Muscle of arm (tissue), 14 donors: ENCODE measurements around the gene SLC26A11. TPM values are rescaled to one million over a fixed set of nuclear protein-coding genes. Genes with fewer than 3 reads are reported as not detected.

Experiments
- DNase-seq: peaks from one replicate; pipeline ENCODE4 v3.0.0-alpha.2; 2013
- long read RNA-seq, 11 donors: transcript quantifications; one replicate each; lab custom pipeline, GENCODE V29; 2026
- polyA plus RNA-seq, 12 donors: library from polyadenylated mRNA; unstranded; fragments of 120-200 nt; gene quantifications; one replicate each; pipeline ENCODE4 v1.2.1, GENCODE V29; 2013; ENCODE audit not compliant: insufficient read length in 12 of 12

The SLC26A11 gene
- 10 to 100 TPM in 3 of 12 donors, 1 to 10 TPM in 8, not detected in 1; 6.3 to 16.7 (median 8.8) TPM for polyA plus RNA-seq
- long read RNA-seq, donor 1, partial matches to known transcripts: 7 of 8 reads
- long read RNA-seq, donor 1, other reads (novel, unspliced or antisense): 0 of 8 reads
- long read RNA-seq, donor 2, partial matches to known transcripts: 0 of 1 reads
- long read RNA-seq, donor 2, other reads (novel, unspliced or antisense): 0 of 1 reads
- long read RNA-seq, donor 3, partial matches to known transcripts: 0 of 1 reads
- long read RNA-seq, donor 3, other reads (novel, unspliced or antisense): 0 of 1 reads
- long read RNA-seq, donor 4: 0 reads
- long read RNA-seq, donor 5, partial matches to known transcripts: 0 of 2 reads
- long read RNA-seq, donor 5, other reads (novel, unspliced or antisense): 0 of 2 reads
- long read RNA-seq, donor 6: 0 reads
- long read RNA-seq, donor 7, partial matches to known transcripts: 0 of 1 reads
- long read RNA-seq, donor 7, other reads (novel, unspliced or antisense): 0 of 1 reads
- long read RNA-seq, donor 8, partial matches to known transcripts: 0 of 2 reads
- long read RNA-seq, donor 8, other reads (novel, unspliced or antisense): 0 of 2 reads
- long read RNA-seq, donor 9, partial matches to known transcripts: 0 of 2 reads
- long read RNA-seq, donor 9, other reads (novel, unspliced or antisense): 0 of 2 reads
- long read RNA-seq, donor 10, partial matches to known transcripts: 0 of 1 reads
- long read RNA-seq, donor 10, other reads (novel, unspliced or antisense): 0 of 1 reads
- long read RNA-seq, donor 11: 0 reads

GRCh38 chr17:80220054-80220735, at the start of gene SLC26A11, which contains the start of gene SGSH:
Gene SLC26A11 (plus strand): TSS chr17:80220427. CDS start chr17:80221561, 1,134 bp downstream.
Gene SGSH (minus strand): TSS chr17:80220333. CDS start chr17:80220313, 20 bp downstream.
- peak; percentile 52 for DNase-seq

GRCh38 chr17:80171681-80172080, 48.5 kb upstream of the SLC26A11 start:
- DNase-seq: no peak

- DNase-seq: no peak
Measured at GRCh38 chr17:80173126-80173525, 47.1 kb upstream of the SLC26A11 start.

- no peak for DNase-seq
Measured at GRCh38 chr17:80173916-80174315, 46.3 kb upstream of the SLC26A11 start.

- no peak for DNase-seq
Measured at GRCh38 chr17:80176757-80177156, 43.5 kb upstream of the SLC26A11 start.

- no peak for DNase-seq
Measured at GRCh38 chr17:80177986-80178595, 42.1 kb upstream of the SLC26A11 start.

GRCh38 chr17:80180192-80180591, 40.0 kb upstream of the SLC26A11 start:
- DNase-seq: no peak

GRCh38 chr17:80181431-80181830, 38.8 kb upstream of the SLC26A11 start:
- no peak for DNase-seq

GRCh38 chr17:80182118-80182844, 37.9 kb upstream of the SLC26A11 start:
- DNase-seq: no peak

- DNase-seq: no peak
Measured at GRCh38 chr17:80182845-80183223, 37.4 kb upstream of the SLC26A11 start.

- no peak for DNase-seq
Measured at GRCh38 chr17:80183581-80184422, 36.4 kb upstream of the SLC26A11 start.

- no peak for DNase-seq
Measured at GRCh38 chr17:80184423-80184714, 35.9 kb upstream of the SLC26A11 start.

- no peak for DNase-seq
Measured at GRCh38 chr17:80185968-80186367, 34.3 kb upstream of the SLC26A11 start.

GRCh38 chr17:80187090-80187489, 33.1 kb upstream of the SLC26A11 start:
- DNase-seq: no peak

- DNase-seq: peak; percentile 49
Measured at GRCh38 chr17:80187515-80187941, 32.7 kb upstream of the SLC26A11 start.

- no peak for DNase-seq
Measured at GRCh38 chr17:80189611-80190010, 30.6 kb upstream of the SLC26A11 start.

- no peak for DNase-seq
Measured at GRCh38 chr17:80190716-80191115, 29.5 kb upstream of the SLC26A11 start.

GRCh38 chr17:80191192-80191591, 29.0 kb upstream of the SLC26A11 start:
- DNase-seq: no peak

GRCh38 chr17:80191865-80192661, 28.2 kb upstream of the SLC26A11 start:
- peak; percentile 25 for DNase-seq
